Cardiac fibroblast (primary cell): ENCODE results near the gene DDX18.
"Not testable (repeated sequence)": the region's sequence is repeated elsewhere in the genome, so short reads cannot be mapped to it uniquely, and the experiment has no call there.

Experiments used
- DNase-seq, 2 donors: peaks; one replicate each; pipeline versions ENCODE4 v3.0.0 to v3.0.0-alpha.2; 2010; ENCODE audit warnings: low read depth in 2 of 2
- H3K4me3 ChIP-seq, 2 donors: replicated peaks in 1 of 2; 1 replicate in 1 of 2; 2 replicates in 1 of 2; pipeline ENCODE4 v1.5.1; 2011; ENCODE audit warnings: low read depth in 2 of 2, low read length in 2 of 2, mild to moderate bottlenecking in 2 of 2, moderate library complexity in 1 of 2
- CTCF ChIP-seq: IDR thresholded peaks from one replicate; pipeline ENCODE4 v1.5.1; 2011; ENCODE audit warnings: low read depth, mild to moderate bottlenecking, low read length, inconsistent platforms

Gene DDX18

GRCh38 chr2:117785740-117786139, 28.8 kb upstream of the DDX18 start:
- peak; percentile 62 to 68 for DNase-seq
- peak; percentile 70 for TF ChIP-seq CTCF
- no peak overlapping the region for H3K4me3 ChIP-seq

GRCh38 chr2:117786520-117786919, 28.0 kb upstream of the DDX18 start:
- H3K4me3 ChIP-seq, result no peak overlapping the region
- no peak for TF ChIP-seq CTCF
- peak in 1 of 2 donors; percentile 5 for DNase-seq

- TF ChIP-seq CTCF, result no peak
- no peak overlapping the region for H3K4me3 ChIP-seq
- DNase-seq, result no peak
Observed at GRCh38 chr2:117789505-117789904, 25.0 kb upstream of the DDX18 start.

GRCh38 chr2:117794668-117795067, 19.8 kb upstream of the DDX18 start:
- DNase-seq, result peak in 1 of 2 donors; percentile 40
- H3K4me3 ChIP-seq, result no peak overlapping the region
- TF ChIP-seq CTCF, result no peak

- H3K4me3 ChIP-seq, result no peak overlapping the region
- peak in 1 of 2 donors; percentile 21 for DNase-seq
- no peak for TF ChIP-seq CTCF
Observed at GRCh38 chr2:117801826-117802225, 12.7 kb upstream of the DDX18 start.

- not testable (repeated sequence) for H3K4me3 ChIP-seq, DNase-seq
Observed at GRCh38 chr2:117803644-117804325, 10.7 kb upstream of the DDX18 start.

GRCh38 chr2:117812443-117812842, 2.0 kb upstream of the DDX18 start:
- no peak overlapping the region for H3K4me3 ChIP-seq
- DNase-seq, result no peak

More at GRCh38 chr2:117812443-117812842, 2.0 kb upstream of the DDX18 start:
- TF ChIP-seq CTCF, result no peak
